ENCODE data around the gene WDR75. TPM values are rescaled to one million over a fixed set of nuclear protein-coding genes. Genes with fewer than 3 reads are reported as not detected.

WDR75 gene
- total RNA-seq, 1 experiment from 2014 or later: 82.7 TPM

Other genes starting within 250 kb of the WDR75 start
- not detected in 2 replicates for gene SLC40A1, start 139.3 kb downstream of the WDR75 start, total RNA-seq (2014; rRNA removed; shearing (Covaris generic); ENCODE audit: low replicate concordance)
- 35.4 and 43.8 TPM in 2 replicates for gene ASNSD1, start 220.0 kb downstream of the WDR75 start, total RNA-seq (2014; rRNA removed; shearing (Covaris generic); ENCODE audit: low replicate concordance)
- gene ANKAR, start 233.2 kb downstream of the WDR75 start, total RNA-seq (2014; rRNA removed; shearing (Covaris generic); ENCODE audit: low replicate concordance): 5.7 and 24.9 TPM in 2 replicates

All from Karpas-422 (cell line).